H1 (cell line): ENCODE results near the gene KRT77. TPM values are rescaled to one million over a fixed set of nuclear protein-coding genes. Genes with fewer than 3 reads are reported as not detected.

ENCODE experiments used
- CTCF ChIA-PET: fragments of 300-600 bp; sonication (Branson Sonifier 250); formaldehyde crosslinking; loops from one replicate; lab custom pipeline; 2021; ENCODE audit not compliant: partially characterized antibody; lab: Charles Lee
- POLR2A ChIA-PET: fragments of 300-600 bp; sonication (Branson Sonifier 250); formaldehyde crosslinking; loops from one replicate; lab custom pipeline; 2021; ENCODE audit warnings: inconsistent platforms; ENCODE audit not compliant: partially characterized antibody; lab: Charles Lee
- DNase-seq, 2 experiments: peaks; one replicate each; pipeline versions ENCODE4 v3.0.0 to v3.0.0-alpha.2; 2010 to 2022; ENCODE audit warnings: low spot score in 2 of 2, low read depth in 1 of 2, mixed read lengths in 1 of 2
- FAIRE-seq: peaks from 2 replicates; lab custom pipeline; 2011; peaks lifted over from hg19 to GRCh38; lab: Jason Lieb, UNC
- H2AFZ ChIP-seq: 2 replicates; pipeline ENCODE4 v1.8.1; 2012; ENCODE audit warnings: low read length, inconsistent platforms
- H2AK5ac ChIP-seq: 2 replicates; pipeline ENCODE4 v1.6.1; 2013; ENCODE audit warnings: low read depth, low read length
- H2BK120ac ChIP-seq: replicated peaks from 2 replicates; pipeline ENCODE3; 2013; ENCODE audit warnings: low read depth, low read length, inconsistent platforms
- H2BK12ac ChIP-seq: 2 replicates; pipeline ENCODE4 v1.6.1; 2013; ENCODE audit warnings: low read depth, low read length
- H2BK15ac ChIP-seq: 2 replicates; pipeline ENCODE4 v1.6.1; 2013; ENCODE audit warnings: low read length
- H2BK20ac ChIP-seq: 2 replicates; pipeline ENCODE4 v1.6.1; 2013; ENCODE audit warnings: low read length
- H2BK5ac ChIP-seq: 2 replicates; pipeline ENCODE4 v1.6.1; 2013; ENCODE audit warnings: low read depth, low read length
- H3K14ac ChIP-seq: 2 replicates; pipeline ENCODE4 v1.6.1; 2013; ENCODE audit warnings: inconsistent platforms; ENCODE audit not compliant: insufficient read length
- H3K18ac ChIP-seq: 2 replicates; pipeline ENCODE4 v1.6.1; 2013; ENCODE audit warnings: low read length; ENCODE audit errors: extremely low read depth
- H3K23ac ChIP-seq: 2 replicates; pipeline ENCODE4 v1.6.1; 2013; ENCODE audit warnings: inconsistent platforms; ENCODE audit not compliant: insufficient read length
- H3K23me2 ChIP-seq: 2 replicates; pipeline ENCODE4 v1.6.1; 2013; ENCODE audit warnings: low read depth, low read length
- H3K27ac ChIP-seq: 2 replicates; pipeline ENCODE4 v1.6.1; 2011; ENCODE audit warnings: low read depth, low read length, inconsistent platforms
- H3K27me3 ChIP-seq, 4 experiments: replicated peaks in 1 of 4; 1 replicate in 1 of 4; 2 replicates in 3 of 4; pipeline versions ENCODE4 v1.6.1 to v1.8.1; 2011 to 2013; ENCODE audit warnings: low read length in 3 of 4, mild to moderate bottlenecking in 3 of 4, inconsistent platforms in 2 of 4, mixed read lengths in 2 of 4, moderate library complexity in 1 of 4; ENCODE audit not compliant: control insufficient read depth in 3 of 4, insufficient read depth in 3 of 4; ENCODE audit errors: extremely low read depth in 1 of 4
- H3K36me3 ChIP-seq, 4 experiments: 2 replicates each; pipeline versions ENCODE4 v1.6.1 to v1.8.1; 2011 to 2013; ENCODE audit warnings: mild to moderate bottlenecking in 4 of 4, low read length in 3 of 4, moderate library complexity in 2 of 4, control low read depth in 1 of 4, inconsistent platforms in 1 of 4; ENCODE audit not compliant: insufficient read depth in 4 of 4, control insufficient read depth in 2 of 4
- H3K4ac ChIP-seq: replicated peaks from 2 replicates; pipeline ENCODE3; 2013; ENCODE audit warnings: low read length, low read depth, mixed read lengths, inconsistent platforms; ENCODE audit not compliant: insufficient read length
- H3K4me1 ChIP-seq, 4 experiments: replicated peaks in 1 of 4; 1 replicate in 1 of 4; 2 replicates in 3 of 4; pipeline versions ENCODE4 v1.6.1 to v1.8.1; 2011 to 2013; ENCODE audit warnings: low read length in 3 of 4, inconsistent platforms in 2 of 4, mixed read lengths in 1 of 4; ENCODE audit not compliant: insufficient read depth in 4 of 4, control insufficient read depth in 3 of 4
- H3K4me2 ChIP-seq, 2 experiments: 2 replicates each; pipeline versions ENCODE4 v1.6.1 to v1.8.1; 2011 to 2013; ENCODE audit warnings: low read depth in 2 of 2, low read length in 2 of 2, control low read depth in 1 of 2, inconsistent platforms in 1 of 2, mild to moderate bottlenecking in 1 of 2; ENCODE audit not compliant: insufficient read depth in 1 of 2
- H3K4me3 ChIP-seq, 4 experiments: fragments of 200-600, 300-600 bp in 1 of 4; sonication (generic), shearing (Covaris generic), sonication (Bioruptor Twin) in 1 of 4; 2 replicates each; pipeline versions ENCODE4 v1.5.1 to v1.8.1; 2011 to 2016; ENCODE audit warnings: low read length in 4 of 4, low read depth in 3 of 4, control low read depth in 2 of 4, inconsistent platforms in 2 of 4, mild to moderate bottlenecking in 2 of 4, mixed read lengths in 1 of 4, moderate library complexity in 1 of 4; ENCODE audit not compliant: insufficient read depth in 2 of 4; ENCODE audit errors: extremely low read depth in 1 of 4
- H3K56ac ChIP-seq: replicated peaks from 2 replicates; pipeline ENCODE3; 2013; ENCODE audit warnings: low read depth, mild to moderate bottlenecking, mixed read lengths, low read length, inconsistent platforms; ENCODE audit not compliant: insufficient read length
- H3K79me1 ChIP-seq: 2 replicates; pipeline ENCODE4 v1.6.1; 2013; ENCODE audit warnings: low read depth, low read length, control low read depth
- H3K79me2 ChIP-seq, 2 experiments: 2 replicates each; pipeline versions ENCODE4 v1.6.1 to v1.8.1; 2012 to 2013; ENCODE audit warnings: low read length in 2 of 2, mild to moderate bottlenecking in 2 of 2, inconsistent platforms in 1 of 2; ENCODE audit not compliant: insufficient read depth in 2 of 2, control insufficient read depth in 1 of 2
- H3K9ac ChIP-seq, 4 experiments: replicated peaks in 1 of 4; 1 replicate in 1 of 4; 2 replicates in 3 of 4; pipeline versions ENCODE4 v1.6.1 to v1.8.1; 2011 to 2013; ENCODE audit warnings: low read depth in 3 of 4, low read length in 3 of 4, control low read depth in 2 of 4, mild to moderate bottlenecking in 2 of 4, moderate library complexity in 2 of 4, inconsistent platforms in 1 of 4; ENCODE audit errors: extremely low read depth in 1 of 4
- H3K9me3 ChIP-seq, 2 experiments: 2 replicates each; pipeline versions ENCODE4 v1.6.1 to v1.8.1; 2012 to 2013; ENCODE audit warnings: mild to moderate bottlenecking in 2 of 2, moderate library complexity in 2 of 2, control low read depth in 1 of 2, inconsistent platforms in 1 of 2, low read depth in 1 of 2, low read length in 1 of 2, mixed read lengths in 1 of 2; ENCODE audit not compliant: insufficient read depth in 2 of 2
- H4K20me1 ChIP-seq, 2 experiments: replicated peaks in 1 of 2; 2 replicates each; pipeline versions ENCODE3 to v1.8.1; 2011 to 2013; ENCODE audit warnings: inconsistent platforms in 2 of 2, low read length in 2 of 2, mild to moderate bottlenecking in 1 of 2; ENCODE audit not compliant: insufficient read depth in 2 of 2, control insufficient read depth in 1 of 2
- H4K5ac ChIP-seq: 2 replicates; pipeline ENCODE4 v1.6.1; 2013; ENCODE audit warnings: low read length, low read depth, mixed read lengths, inconsistent platforms; ENCODE audit not compliant: insufficient read length
- H4K8ac ChIP-seq: 2 replicates; pipeline ENCODE4 v1.8.0; 2013; ENCODE audit warnings: mild to moderate bottlenecking, moderate library complexity, low read length, inconsistent platforms; ENCODE audit not compliant: insufficient read depth; ENCODE audit errors: extremely low read depth
- H4K91ac ChIP-seq: replicated peaks from 2 replicates; pipeline ENCODE3; 2013; ENCODE audit warnings: low read length, mixed read lengths, inconsistent platforms; ENCODE audit not compliant: insufficient read length
- ATF3 ChIP-seq: IDR thresholded peaks from 2 replicates; pipeline ENCODE4 v1.6.1; 2011; ENCODE audit warnings: low read depth, mild to moderate bottlenecking, low read length; ENCODE audit not compliant: insufficient read depth
- CREB1 ChIP-seq: IDR thresholded peaks from 2 replicates; pipeline ENCODE4 v1.6.1; 2012; ENCODE audit warnings: inconsistent platforms
- CTCF ChIP-seq, 3 experiments: IDR thresholded peaks; 1 replicate in 2 of 3; 2 replicates in 1 of 3; pipeline versions ENCODE4 v1.5.1 to v1.6.1; 2011; ENCODE audit warnings: low read length in 3 of 3, mild to moderate bottlenecking in 3 of 3, inconsistent platforms in 2 of 3, low read depth in 1 of 3, moderate library complexity in 1 of 3; ENCODE audit not compliant: insufficient read depth in 1 of 3; ENCODE audit errors: control extremely low read depth in 1 of 3
- GTF2F1 ChIP-seq: IDR thresholded peaks from 2 replicates; pipeline ENCODE4 v1.6.1; 2012; ENCODE audit warnings: low read depth, low read length, improper control_type of control experiment, borderline replicate concordance
- RAD21 ChIP-seq, 2 experiments: IDR thresholded peaks in 1 of 2; conservative IDR thresholded peaks in 1 of 2; 2 replicates each; pipeline ENCODE4 v1.6.1; 2011; ENCODE audit warnings: low read depth in 2 of 2, low read length in 2 of 2, improper control_type of control experiment in 1 of 2, inconsistent platforms in 1 of 2, mild to moderate bottlenecking in 1 of 2, moderate library complexity in 1 of 2
- SRF ChIP-seq: IDR thresholded peaks from 2 replicates; pipeline ENCODE4 v1.6.1; 2011; ENCODE audit warnings: mild to moderate bottlenecking, low read depth, low read length, moderate library complexity
- SUZ12 ChIP-seq: fragments of 200-600 bp; sonication (generic); IDR thresholded peaks from 2 replicates; pipeline ENCODE4 v1.6.1; 2012; ENCODE audit warnings: mild to moderate bottlenecking, inconsistent platforms, low read length, moderate library complexity, mixed read lengths
- TBP ChIP-seq: IDR thresholded peaks from 2 replicates; pipeline ENCODE4 v1.6.1; 2011; ENCODE audit warnings: low read depth, low read length, improper control_type of control experiment
- TEAD4 ChIP-seq: IDR thresholded peaks from 2 replicates; pipeline ENCODE4 v1.6.1; 2012; ENCODE audit warnings: low read depth, low read length, inconsistent platforms, mixed read lengths
- WGBS, 2 experiments: shearing (Covaris generic) in 1 of 2; methylation state at CpG; one replicate each; pipeline versions ENCODE4 v1.1.6 to v1.1.7; 2013 to 2015; ENCODE audit warnings: low lambda C conversion rate in 2 of 2, mixed read lengths in 2 of 2, inconsistent platforms in 1 of 2, low coverage in 1 of 2, missing lambda C conversion rate in 1 of 2; ENCODE audit not compliant: insufficient replicate concordance in 2 of 2, insufficient coverage in 1 of 2, insufficient read length in 1 of 2; ENCODE audit errors: extremely low coverage in 1 of 2, missing lambda C conversion rate in 1 of 2; 5-methylcytosine and 5-hydroxymethylcytosine counted together
- polyA plus RNA-seq, 7 experiments: library from polyadenylated mRNA; depleted of rRNA in 3 of 7; stranded (reverse) in 5 of 7; unstranded in 2 of 7; fragments of >200 nt in 5 of 7; fragments of 200-250 nt in 2 of 7; gene quantifications; 1 replicate in 5 of 7; 2 replicates in 1 of 7; 4 replicates in 1 of 7; pipeline versions ENCODE4 v1.2.1 to v1.2.3, GENCODE V29; 2011 to 2013; ENCODE audit warnings: missing spikeins in 2 of 7, mixed read lengths in 2 of 7
- total RNA-seq: library from RNA; stranded (reverse); fragmentation: NEBNext Ultra II Directional; extraction: Animal tissue kit (Norgen Biotek cat#: 25700); gene quantifications from 2 replicates; pipeline ENCODE4 v1.2.1, GENCODE V29; 2021

Gene KRT77
- total and polyA plus RNA-seq, 2 of the 8 experiments (the other 6 are each of a cell fraction or from before 2014, with no cell fraction given): 0.02 TPM; not detected in 1

- Histone ChIP-seq H4K5ac (no peak overlapping the region), H3K27ac (no peak overlapping the region), H3K23me2 (peaks cover 5% of the 10 kb centered on the region; the same call in 1 of the 2 replicates), H3K56ac (no peak overlapping the region), H3K14ac (no peak overlapping the region), H2AFZ (no peak overlapping the region), H3K4ac (no peak overlapping the region), H3K4me2 (no peak overlapping the region), H3K4me1 (peaks cover 0 to 7% (median 0%) of the 10 kb centered on the region in 4 experiments; a peak in 3 of 7 replicates), H3K36me3 (no peaks in the 10 kb centered on the region), H2BK15ac (peak overlapping the region; percentile 66; the same call in 1 of the 2 replicates), H2BK5ac (no peak overlapping the region), H3K23ac (no peak overlapping the region), H3K79me2 (no peaks in the 10 kb centered on the region), H2BK20ac (no peak overlapping the region), H4K91ac (no peak overlapping the region), H2BK12ac (no peak overlapping the region), H3K9ac (no peak overlapping the region), H3K9me3 (no peaks in the 10 kb centered on the region), H3K18ac (no peak overlapping the region), H3K4me3 (no peak overlapping the region), H4K8ac (no peak overlapping the region; the same call in 1 of the 2 replicates), H3K79me1 (no peaks in the 10 kb centered on the region), H2BK120ac (no peak overlapping the region), H4K20me1 (peaks cover 0 to 2% of the 10 kb centered on the region in 2 experiments), H2AK5ac (no peak overlapping the region), H3K27me3 (peaks cover 8 to 32% (median 26%) of the 10 kb centered on the region in 4 experiments)
- TF ChIP-seq GTF2F1: no peak
- TF ChIP-seq SRF: no peak
- no peak for TF ChIP-seq ATF3
- TF ChIP-seq TEAD4: peak; percentile 82
- TF ChIP-seq RAD21 (IDR thresholded peaks at IDR 0.05 in 1 of 2, conservative IDR thresholded peaks at IDR 0.05 in 1 of 2; ENCODE audit: low read depth in 2 of 2, low read length in 2 of 2): peak; percentile 44 to 67
- no peak for TF ChIP-seq CREB1
- peak; percentile 66 to 74 (median 71) for TF ChIP-seq CTCF (IDR thresholded peaks at IDR 0.05; ENCODE audit: control extremely low read depth in 1 of 3, insufficient read depth in 1 of 3, low read depth in 1 of 3, low read length in 3 of 3)
- TF ChIP-seq TBP: no peak
- no peak for TF ChIP-seq SUZ12
- ChIA-PET CTCF (interaction anchor here (0.6 to 6.2 kb wide), 28 partner anchors 9 to 402 kb away, joined by 3 to 30 read pairs (median 6); no protein-coding TSS in a partner anchor), POLR2A (interaction anchor here (0.8 to 1.9 kb wide), 2 partner anchors 10 to 234 kb away, joined by 4 to 5 read pairs; partner anchors contain the start of gene KRT18)
- DNase-seq (peak in 1 of 2 experiments; percentile 78), FAIRE-seq (no peak)
- 66% methylated on average over 14 of the region's 14 CpGs; no CpG with 5 or more reads in 1 of the 2 experiments for WGBS, 2 experiments
Measured at GRCh38 chr12:52715416-52715815, 12.1 kb upstream of the KRT77 start.
